ENCODE results near the gene CRB1.

DNA sequence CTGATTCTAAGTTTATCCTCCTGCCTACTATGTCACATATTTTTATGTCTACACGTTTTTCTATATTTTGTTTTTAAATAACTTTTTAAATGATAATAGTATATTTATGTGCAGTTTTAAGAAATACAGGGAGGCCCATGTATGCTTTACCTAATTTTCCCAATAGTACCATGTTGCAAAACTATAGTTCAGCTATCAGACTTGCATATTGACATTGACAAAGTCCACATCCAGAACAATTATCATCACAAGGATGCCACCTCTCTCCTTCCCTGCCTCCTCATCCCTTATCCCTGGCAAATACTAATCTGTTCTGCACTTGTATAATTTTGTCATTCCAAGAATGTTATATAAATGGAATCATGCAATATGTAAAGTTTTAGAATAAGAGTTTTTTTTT lies 90.9 kb downstream of the CRB1 start:
- TF ChIP-seq, protein P1, sequence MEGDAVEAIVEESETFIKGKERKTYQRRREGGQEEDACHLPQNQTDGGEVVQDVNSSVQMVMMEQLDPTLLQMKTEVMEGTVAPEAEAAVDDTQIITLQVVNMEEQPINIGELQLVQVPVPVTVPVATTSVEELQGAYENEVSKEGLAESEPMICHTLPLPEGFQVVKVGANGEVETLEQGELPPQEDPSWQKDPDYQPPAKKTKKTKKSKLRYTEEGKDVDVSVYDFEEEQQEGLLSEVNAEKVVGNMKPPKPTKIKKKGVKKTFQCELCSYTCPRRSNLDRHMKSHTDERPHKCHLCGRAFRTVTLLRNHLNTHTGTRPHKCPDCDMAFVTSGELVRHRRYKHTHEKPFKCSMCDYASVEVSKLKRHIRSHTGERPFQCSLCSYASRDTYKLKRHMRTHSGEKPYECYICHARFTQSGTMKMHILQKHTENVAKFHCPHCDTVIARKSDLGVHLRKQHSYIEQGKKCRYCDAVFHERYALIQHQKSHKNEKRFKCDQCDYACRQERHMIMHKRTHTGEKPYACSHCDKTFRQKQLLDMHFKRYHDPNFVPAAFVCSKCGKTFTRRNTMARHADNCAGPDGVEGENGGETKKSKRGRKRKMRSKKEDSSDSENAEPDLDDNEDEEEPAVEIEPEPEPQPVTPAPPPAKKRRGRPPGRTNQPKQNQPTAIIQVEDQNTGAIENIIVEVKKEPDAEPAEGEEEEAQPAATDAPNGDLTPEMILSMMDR (IDR thresholded peaks at IDR 0.05) = no peak
- no peak for TF ChIP-seq TCF7L2 (IDR thresholded peaks at IDR 0.05; ENCODE audit: low read depth, low read length)

Measured in Panc1 (cell line).